NOMO-1 treated with DMSO at 0.1 percent for 48 hours (cell line): ENCODE results near the gene SHISA6.

Source experiments
- DNase-seq: peaks from one replicate; lab custom pipeline; 2025; ENCODE audit not compliant: unreplicated experiment; lab: John Stamatoyannopoulos, UW

Gene SHISA6

GRCh38 chr17:11264183-11264871, 23.3 kb downstream of the SHISA6 start:
- no peak for DNase-seq

- DNase-seq: no peak
Observed at GRCh38 chr17:11267999-11268575, 27.1 kb downstream of the SHISA6 start.

GRCh38 chr17:11269210-11269609, 28.2 kb downstream of the SHISA6 start:
- DNase-seq: no peak

GRCh38 chr17:11272191-11272590, 31.2 kb downstream of the SHISA6 start:
- DNase-seq: no peak

- DNase-seq: no peak
Observed at GRCh38 chr17:11273596-11273995, 32.6 kb downstream of the SHISA6 start.

- no peak for DNase-seq
Observed at GRCh38 chr17:11274106-11274505, 33.1 kb downstream of the SHISA6 start.

GRCh38 chr17:11276486-11276885, 35.5 kb downstream of the SHISA6 start:
- DNase-seq: no peak

- DNase-seq: no peak
Observed at GRCh38 chr17:11278186-11278991, 37.4 kb downstream of the SHISA6 start.

GRCh38 chr17:11278992-11279270, 37.9 kb downstream of the SHISA6 start:
- no peak for DNase-seq

GRCh38 chr17:11279776-11280344, 38.8 kb downstream of the SHISA6 start:
- no peak for DNase-seq

- DNase-seq: no peak
Observed at GRCh38 chr17:11282586-11282985, 41.6 kb downstream of the SHISA6 start.

- DNase-seq: no peak
Observed at GRCh38 chr17:11284811-11285210, 43.8 kb downstream of the SHISA6 start.

- no peak for DNase-seq
Observed at GRCh38 chr17:11285946-11286345, 44.9 kb downstream of the SHISA6 start.

- DNase-seq: no peak
Observed at GRCh38 chr17:11287791-11288190, 46.8 kb downstream of the SHISA6 start.

GRCh38 chr17:11290814-11291213, 49.8 kb downstream of the SHISA6 start:
- DNase-seq: no peak

GRCh38 chr17:11292491-11292890, 51.5 kb downstream of the SHISA6 start:
- no peak for DNase-seq

GRCh38 chr17:11293480-11293879, 52.5 kb downstream of the SHISA6 start:
- DNase-seq: no peak

GRCh38 chr17:11294826-11295225, 53.8 kb downstream of the SHISA6 start:
- DNase-seq: no peak

GRCh38 chr17:11296994-11297393, 56.0 kb downstream of the SHISA6 start:
- peak; percentile 1 for DNase-seq

- DNase-seq: no peak
Observed at GRCh38 chr17:11298401-11298800, 57.4 kb downstream of the SHISA6 start.

GRCh38 chr17:11300201-11300600, 59.2 kb downstream of the SHISA6 start:
- DNase-seq: no peak

- DNase-seq: no peak
Observed at GRCh38 chr17:11300738-11301137, 59.7 kb downstream of the SHISA6 start.
